Stimulated activated CD8-positive, alpha-beta memory T cell treated with anti-CD3 and anti-CD28 coated beads, Interleukin-12 subunit alpha, Interleukin-12 subunit beta, amount 100 ng/mL, for 4 hours (primary cell): Measurements from ENCODE around the gene RABL2A.
"Not testable (repeated sequence)": the region's sequence is repeated elsewhere in the genome, so short reads cannot be mapped to it uniquely, and the experiment has no call there.

ENCODE experiments used
- DNase-seq: peaks from one replicate; pipeline ENCODE4 v3.0.0-alpha.2; 2020; ENCODE audit warnings: low read depth

Gene RABL2A

GRCh38 chr2:113685471-113685870 lies 58.4 kb downstream of the RABL2A start:
- DNase-seq = no peak

- DNase-seq = no peak
These were observed 59.5 kb downstream of the RABL2A start for GRCh38 chr2:113686537-113686936.

GRCh38 chr2:113690871-113691270 lies 63.8 kb downstream of the RABL2A start:
- DNase-seq = not testable (repeated sequence)
